ENCODE data around the gene RIN3. TPM values are rescaled to one million over a fixed set of nuclear protein-coding genes. Genes with fewer than 3 reads are reported as not detected.

Gene RIN3
- total and polyA plus RNA-seq, 12 donors = 3.9 to 63.2 (median 30.3) TPM

GRCh38 chr14:92719421-92719820 is 205.8 kb downstream of the RIN3 start:
- H3K9me3 ChIP-seq (replicated peaks in 1 of 3) = no peaks in the 10 kb centered on the region
- no peak for TF ChIP-seq POLR2A (IDR thresholded peaks at IDR 0.05)
- intact Hi-C loops (cut with DNase I) = no loop called here
- H3K27me3 ChIP-seq = no peaks in the 10 kb centered on the region
- no peak overlapping the region for H3K4me3 ChIP-seq
- H3K36me3 ChIP-seq (replicated peaks in 1 of 2) = no peaks in the 10 kb centered on the region
- DNase-seq = no peak
- no peak overlapping the region for H3K27ac ChIP-seq
- 84 to 95% (median 91%) methylated on average over 2 of the region's 2 CpGs for WGBS, 4 donors
- H3K4me1 ChIP-seq (replicated peaks in 1 of 2) = no peaks in the 10 kb centered on the region

DNA sequence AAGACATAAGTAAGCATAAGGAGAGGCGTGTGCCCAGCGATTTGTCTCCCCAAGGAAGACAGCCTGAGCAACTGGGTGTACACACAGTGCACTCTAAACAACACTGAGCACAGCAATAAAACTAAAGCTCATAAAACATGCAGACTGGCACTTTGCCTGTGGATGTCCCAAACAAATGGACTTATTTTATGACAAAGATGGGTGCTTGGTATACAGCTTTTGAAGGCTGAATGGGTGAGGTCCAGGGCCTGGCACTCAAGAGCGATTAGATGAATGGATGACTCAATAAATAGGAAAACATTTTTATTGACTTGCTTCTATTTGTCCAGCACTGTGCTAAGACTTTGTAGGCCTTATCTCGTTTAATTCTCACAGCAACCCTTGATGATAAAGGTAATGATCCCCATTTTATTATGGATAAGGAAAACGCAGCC is 206.3 kb downstream of the RIN3 start:
- Histone ChIP-seq H3K36me3 (replicated peaks in 1 of 2) (no peaks in the 10 kb centered on the region), H3K27me3 (no peaks in the 10 kb centered on the region), H3K9me3 (replicated peaks in 1 of 3) (no peaks in the 10 kb centered on the region), H3K4me3 (no peak overlapping the region), H3K27ac (no peak overlapping the region), H3K4me1 (replicated peaks in 1 of 2) (no peaks in the 10 kb centered on the region)
- DNase-seq = no peak
- WGBS, 4 donors = 75 to 83% (median 80%) methylated on average over 5 of the region's 5 CpGs
- TF ChIP-seq POLR2A (IDR thresholded peaks at IDR 0.05) = no peak
- no peak for TF ChIP-seq CTCF (IDR thresholded peaks at IDR 0.05)
- intact Hi-C loops (cut with DNase I) = loop anchor here in 1 of 2 donors (5.0 kb wide), 1 partner anchor 62 kb away; no protein-coding TSS in a partner anchor

DNA sequence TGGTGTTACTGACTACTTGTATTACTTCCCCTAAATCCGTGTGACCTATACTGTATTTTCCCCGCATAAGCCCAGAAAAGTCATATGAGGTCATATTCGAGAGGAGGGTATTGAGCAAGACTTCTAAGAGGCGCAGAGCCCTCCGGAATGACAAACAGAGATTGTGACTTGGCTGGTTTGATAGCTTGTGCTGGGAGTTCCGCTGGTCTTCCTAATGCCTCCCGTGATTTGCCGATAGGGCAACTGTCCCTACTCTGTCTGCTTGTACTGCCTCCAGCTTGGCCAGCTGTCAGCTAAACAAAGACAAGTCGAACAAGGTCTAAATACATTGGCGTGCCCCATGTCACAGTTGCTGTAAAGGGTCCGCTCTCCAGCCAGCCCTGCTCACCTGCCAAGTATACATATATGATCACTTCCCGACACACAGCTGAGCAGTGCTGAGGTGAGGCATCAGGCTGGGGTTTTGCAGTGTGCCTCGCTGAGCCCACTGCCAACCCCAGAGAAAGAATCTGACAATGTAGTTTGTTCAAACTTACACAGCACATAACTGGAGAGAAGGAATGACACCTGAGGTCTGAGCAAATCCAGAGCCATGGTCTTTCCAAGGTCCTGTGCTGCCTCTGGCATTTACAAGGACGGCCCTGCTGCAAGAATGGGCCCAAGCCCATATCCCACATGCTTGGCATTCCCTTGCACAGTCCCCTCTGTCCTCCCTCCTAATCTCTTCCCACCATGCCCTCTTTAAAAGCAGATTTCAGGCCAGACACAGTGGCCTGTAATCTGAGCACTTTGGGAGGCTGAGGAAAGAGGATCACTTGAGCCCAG is 211.1 kb downstream of the RIN3 start:
- Histone ChIP-seq H3K4me3 (no peak overlapping the region), H3K36me3 (replicated peaks in 1 of 2) (no peaks in the 10 kb centered on the region), H3K27me3 (no peaks in the 10 kb centered on the region), H3K9me3 (replicated peaks in 1 of 3) (no peaks in the 10 kb centered on the region), H3K27ac (peak overlapping the region in 2 of 5 donors; percentile 20 to 71), H3K4me1 (replicated peaks in 1 of 2) (peaks cover 0 to 14% of the 10 kb centered on the region in 2 donors)
- DNase-seq = peak in 4 of 7 donors; percentile 32 to 64 (median 46)
- no peak for TF ChIP-seq CTCF (IDR thresholded peaks at IDR 0.05)
- TF ChIP-seq POLR2A (IDR thresholded peaks at IDR 0.05) = no peak
- WGBS, 4 donors = 75 to 94% (median 87%) methylated on average over 5 to 14 of the region's 14 CpGs
- intact Hi-C loops (cut with DNase I) = loop anchor here in 1 of 2 donors (5.0 kb wide), 1 partner anchor 58 kb away; no protein-coding TSS in a partner anchor

- peaks cover 0 to 14% of the 10 kb centered on the region in 2 donors for H3K4me1 ChIP-seq (replicated peaks in 1 of 2)
- H3K36me3 ChIP-seq (replicated peaks in 1 of 2) = peaks cover 0 to 4% of the 10 kb centered on the region in 2 donors
- intact Hi-C loops (cut with DNase I) = no loop called here
- H3K27me3 ChIP-seq = no peaks in the 10 kb centered on the region
- 60 to 66% (median 62%) methylated on average over 12 of the region's 12 CpGs for WGBS, 4 donors
- H3K9me3 ChIP-seq (replicated peaks in 1 of 3) = no peaks in the 10 kb centered on the region
- peak overlapping the region; percentile 56 to 79 (median 65) for H3K27ac ChIP-seq
- no peak for TF ChIP-seq CTCF (IDR thresholded peaks at IDR 0.05)
- no peak for TF ChIP-seq POLR2A (IDR thresholded peaks at IDR 0.05)
- peak; percentile 69 to 93 (median 87) for DNase-seq
- H3K4me3 ChIP-seq = no peak overlapping the region
Observed at GRCh38 chr14:92726135-92726932, 212.8 kb downstream of the RIN3 start.

Measured in adrenal gland (tissue), 12 donors.